K562 (cell line): ENCODE results near the gene SCMH1. TPM values are rescaled to one million over a fixed set of nuclear protein-coding genes. Genes with fewer than 3 reads are reported as not detected.

ENCODE experiments used
- CBX3 ChIP-seq, 2 experiments: IDR thresholded peaks; 1 replicate in 1 of 2; 2 replicates in 1 of 2; pipeline ENCODE4 v1.6.1; 2012; ENCODE audit warnings: inconsistent platforms in 2 of 2, low read length in 2 of 2, borderline replicate concordance in 1 of 2, control low read depth in 1 of 2
- COPS2 ChIP-seq: fragments of 450-650 bp; conservative IDR thresholded peaks from 2 replicates; pipeline ENCODE4 v1.6.1; 2016; ENCODE audit warnings: mild to moderate bottlenecking, moderate library complexity
- CXXC5 ChIP-seq: fragments of 250-450 bp; sonication (Bioruptor Pico); IDR thresholded peaks from 2 replicates; pipeline ENCODE4 v1.8.0; 2022; ENCODE audit warnings: inconsistent platforms, mild to moderate bottlenecking, moderate library complexity
- GABPB2 ChIP-seq: fragments of 250-450 bp; sonication (Bioruptor Pico); conservative IDR thresholded peaks from 2 replicates; pipeline ENCODE4 v1.5.1; 2021; ENCODE audit warnings: mild to moderate bottlenecking
- HDAC1 ChIP-seq, 2 experiments: fragments of 450-650 bp; IDR thresholded peaks; 2 replicates each; pipeline ENCODE4 v1.6.1; 2016 to 2017; ENCODE audit warnings: inconsistent platforms in 1 of 2, mild to moderate bottlenecking in 1 of 2, moderate library complexity in 1 of 2
- HNRNPUL1 ChIP-seq: fragments of 200-400 bp; formaldehyde crosslinking; IDR thresholded peaks from 2 replicates; pipeline ENCODE4 v1.6.1; 2017; ENCODE audit warnings: low read length
- KAT7 ChIP-seq: sonication (generic); formaldehyde crosslinking; IDR thresholded peaks from 2 replicates; pipeline ENCODE4 v1.8.0; 2022; ENCODE audit warnings: missing genetic modification reagents, mild to moderate bottlenecking, borderline replicate concordance
- KDM5B ChIP-seq: fragments of 200-600 bp; sonication (generic); IDR thresholded peaks from 2 replicates; pipeline ENCODE4 v1.6.1; 2012; ENCODE audit warnings: low read depth, mild to moderate bottlenecking, moderate library complexity, low read length, control low read depth, inconsistent platforms; ENCODE audit not compliant: insufficient replicate concordance
- KLF1 ChIP-seq: fragments of 450-650 bp; IDR thresholded peaks from 2 replicates; pipeline ENCODE4 v1.6.1; 2016; ENCODE audit warnings: missing genetic modification characterization, missing compliant biosample characterization
- KLF13 ChIP-seq: fragments of 450-650 bp; IDR thresholded peaks from 2 replicates; pipeline ENCODE4 v1.6.1; 2016; ENCODE audit warnings: missing genetic modification characterization, low read depth, mild to moderate bottlenecking, missing compliant biosample characterization, moderate library complexity, borderline replicate concordance
- MECOM ChIP-seq: fragments of 250-450 bp; sonication (Bioruptor Pico); IDR thresholded peaks from 2 replicates; pipeline ENCODE4 v1.8.0; 2022; ENCODE audit warnings: inconsistent platforms
- NR2C1 ChIP-seq, 2 experiments: fragments of 450-650 bp; IDR thresholded peaks; 2 replicates each; pipeline ENCODE4 v1.6.1; 2017; ENCODE audit warnings: mild to moderate bottlenecking in 2 of 2, antibody characterized with exemption in 1 of 2, inconsistent platforms in 1 of 2, missing compliant biosample characterization in 1 of 2, missing genetic modification characterization in 1 of 2
- RBM14 ChIP-seq: fragments of 200-400 bp; formaldehyde crosslinking; IDR thresholded peaks from 2 replicates; pipeline ENCODE4 v1.6.1; 2018; ENCODE audit warnings: low read depth, mild to moderate bottlenecking, low read length, moderate library complexity, borderline replicate concordance; ENCODE audit not compliant: insufficient read depth
- SRF ChIP-seq, 2 experiments: fragments of 250-450, 450-650 bp in 1 of 2; sonication (Bioruptor Pico) in 1 of 2; sonication (generic) in 1 of 2; formaldehyde crosslinking; IDR thresholded peaks; 2 replicates each; pipeline versions ENCODE4 v1.5.0 to v1.5.1; 2020 to 2022; ENCODE audit warnings: mild to moderate bottlenecking in 1 of 2, missing genetic modification reagents in 1 of 2
- TAF1 ChIP-seq: IDR thresholded peaks from 2 replicates; pipeline ENCODE4 v1.6.1; 2011; ENCODE audit warnings: mild to moderate bottlenecking, low read length, moderate library complexity; ENCODE audit not compliant: insufficient read depth, control insufficient read depth, severe bottlenecking; ENCODE audit errors: extremely low read depth
- TCF7 ChIP-seq: sonication (generic); IDR thresholded peaks from 2 replicates; pipeline ENCODE4 v1.6.1; 2016; ENCODE audit warnings: antibody characterized with exemption, borderline replicate concordance
- ZNF431 ChIP-seq: sonication (generic); formaldehyde crosslinking; IDR thresholded peaks from 2 replicates; pipeline ENCODE4 v1.8.0; 2022; ENCODE audit warnings: mild to moderate bottlenecking, missing genetic modification reagents
- polyA plus RNA-seq, 8 experiments: library from polyadenylated mRNA; depleted of rRNA in 4 of 8; stranded (reverse) in 5 of 8; unstranded in 3 of 8; fragments of >200 nt; fragmentation: Nextera tagmentation in 2 of 8; fragmentation: Illumina TruSeq in 1 of 8; extraction: Ambion mirVana in 2 of 8; extraction: Trizol in 1 of 8; gene quantifications; 2 replicates each; pipeline versions ENCODE4 v1.2.1 to v1.2.3, GENCODE V29; 2011 to 2014; ENCODE audit warnings: inconsistent platforms in 1 of 8, missing spikeins in 1 of 8
- total RNA-seq, 7 experiments: library from RNA; depleted of rRNA in 6 of 7; stranded (reverse); fragments of >200 nt in 6 of 7; fragmentation: Illumina TruSeq in 2 of 7; extraction: Trizol in 2 of 7; gene quantifications; 2 replicates each; pipeline versions ENCODE4 v1.2.1 to v1.2.3, GENCODE V29; 2011 to 2021; ENCODE audit warnings: low replicate concordance in 1 of 7
- TF ChIP-seq, protein P1 (sequence below): fragments of 450-650 bp; IDR thresholded peaks from 2 replicates; pipeline ENCODE4 v1.6.1; 2016; ENCODE audit warnings: missing biosample characterization, missing genetic modification characterization
- TF ChIP-seq, protein P2 (sequence below): fragments of 450-650 bp; IDR thresholded peaks from 2 replicates; pipeline ENCODE4 v1.7.0; 2016; ENCODE audit warnings: borderline replicate concordance
- TF ChIP-seq, protein P3 (sequence below): fragments of 450-650 bp; IDR thresholded peaks from 2 replicates; pipeline ENCODE4 v1.6.1; 2014; ENCODE audit warnings: low read depth, mild to moderate bottlenecking, moderate library complexity, borderline replicate concordance

The SCMH1 gene
- total and polyA plus RNA-seq, 9 of the 15 experiments (the other 6 are each of a cell fraction or from before 2014, with no cell fraction given): 8.5 to 37.0 (median 26.8) TPM

DNA sequence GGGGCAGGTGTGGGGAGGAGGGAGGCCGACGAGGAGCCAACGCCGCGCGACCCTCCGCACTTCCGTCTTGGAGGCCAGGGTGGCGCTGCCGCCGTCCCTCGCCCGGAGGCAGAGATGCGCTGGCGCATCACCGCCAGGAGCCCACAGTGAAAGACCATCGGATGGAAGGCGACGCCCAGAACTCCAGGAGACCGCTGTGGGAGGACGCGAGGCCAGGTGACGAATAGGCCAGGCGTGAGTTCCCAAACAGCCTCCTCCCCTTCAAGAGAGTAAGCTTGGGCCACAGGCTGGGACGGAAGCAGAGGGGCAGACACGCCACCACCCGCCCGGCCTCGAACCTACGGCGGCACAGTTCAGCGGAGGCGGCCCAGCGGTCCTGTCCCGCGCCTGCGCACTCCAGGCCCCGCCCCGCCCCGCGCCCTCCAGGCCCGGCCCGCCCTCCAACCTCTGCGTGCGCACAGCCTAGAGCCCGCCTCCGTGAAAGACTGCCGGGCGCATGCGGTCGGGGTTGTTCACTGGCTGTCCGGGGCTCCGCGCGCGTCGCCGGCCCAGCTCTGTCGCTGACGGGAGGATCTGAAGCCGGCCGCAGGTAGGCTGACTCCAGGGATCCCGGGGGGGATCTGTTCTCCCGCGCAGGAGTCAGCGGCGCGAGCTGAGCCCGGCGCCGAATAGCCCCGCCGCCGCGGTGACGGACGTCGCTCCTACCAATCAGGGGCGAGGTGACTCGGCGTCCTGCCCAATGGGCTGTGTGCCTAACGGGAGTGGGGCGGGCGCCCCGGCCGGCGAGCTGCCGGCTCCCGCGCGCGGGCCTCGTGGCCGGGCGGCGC is 262.7 kb downstream of the SCMH1 start, which contains the start of gene CTPS1 (continued):
- TF ChIP-seq MECOM (CRISPR knock-in tag) (no peak; the same call in 1 of the 2 replicates), SRF (CRISPR knock-in tag; IDR thresholded peaks at IDR 0.05) (no peak), GABPB2 (no peak), RBM14 (no peak), KLF1 (tag) (no peak; the same call in 1 of the 2 replicates), COPS2 (no peak), NR2C1 (IDR thresholded peaks at IDR 0.05) (no peak), NR2C1 (tag; IDR thresholded peaks at IDR 0.05) (no peak), TAF1 (peak; percentile 80), HNRNPUL1 (no peak), KLF13 (no peak), CBX3 (IDR thresholded peaks at IDR 0.05; ENCODE audit: borderline replicate concordance in 1 of 2, low read length in 2 of 2) (peak in 1 of 2 experiments; percentile 60; a peak in 1 of 3 replicates), KAT7 (CRISPR knock-in tag) (peak; percentile 80), CXXC5 (CRISPR knock-in tag) (peak; percentile 91; the same call in 1 of the 2 replicates), KDM5B (peak; percentile 51), ZNF431 (CRISPR knock-in tag) (no peak), HDAC1 (IDR thresholded peaks at IDR 0.05) (peak in 1 of 2 experiments; percentile 69; a peak in 2 of 4 replicates), TCF7 (0 out of 2 replicates have a peak, but pooled peaks have one; percentile 7)
- TF ChIP-seq, protein P1, sequence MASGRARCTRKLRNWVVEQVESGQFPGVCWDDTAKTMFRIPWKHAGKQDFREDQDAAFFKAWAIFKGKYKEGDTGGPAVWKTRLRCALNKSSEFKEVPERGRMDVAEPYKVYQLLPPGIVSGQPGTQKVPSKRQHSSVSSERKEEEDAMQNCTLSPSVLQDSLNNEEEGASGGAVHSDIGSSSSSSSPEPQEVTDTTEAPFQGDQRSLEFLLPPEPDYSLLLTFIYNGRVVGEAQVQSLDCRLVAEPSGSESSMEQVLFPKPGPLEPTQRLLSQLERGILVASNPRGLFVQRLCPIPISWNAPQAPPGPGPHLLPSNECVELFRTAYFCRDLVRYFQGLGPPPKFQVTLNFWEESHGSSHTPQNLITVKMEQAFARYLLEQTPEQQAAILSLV: no peak
- TF ChIP-seq, protein P2, sequence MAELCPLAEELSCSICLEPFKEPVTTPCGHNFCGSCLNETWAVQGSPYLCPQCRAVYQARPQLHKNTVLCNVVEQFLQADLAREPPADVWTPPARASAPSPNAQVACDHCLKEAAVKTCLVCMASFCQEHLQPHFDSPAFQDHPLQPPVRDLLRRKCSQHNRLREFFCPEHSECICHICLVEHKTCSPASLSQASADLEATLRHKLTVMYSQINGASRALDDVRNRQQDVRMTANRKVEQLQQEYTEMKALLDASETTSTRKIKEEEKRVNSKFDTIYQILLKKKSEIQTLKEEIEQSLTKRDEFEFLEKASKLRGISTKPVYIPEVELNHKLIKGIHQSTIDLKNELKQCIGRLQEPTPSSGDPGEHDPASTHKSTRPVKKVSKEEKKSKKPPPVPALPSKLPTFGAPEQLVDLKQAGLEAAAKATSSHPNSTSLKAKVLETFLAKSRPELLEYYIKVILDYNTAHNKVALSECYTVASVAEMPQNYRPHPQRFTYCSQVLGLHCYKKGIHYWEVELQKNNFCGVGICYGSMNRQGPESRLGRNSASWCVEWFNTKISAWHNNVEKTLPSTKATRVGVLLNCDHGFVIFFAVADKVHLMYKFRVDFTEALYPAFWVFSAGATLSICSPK: no peak
- TF ChIP-seq, protein P3, sequence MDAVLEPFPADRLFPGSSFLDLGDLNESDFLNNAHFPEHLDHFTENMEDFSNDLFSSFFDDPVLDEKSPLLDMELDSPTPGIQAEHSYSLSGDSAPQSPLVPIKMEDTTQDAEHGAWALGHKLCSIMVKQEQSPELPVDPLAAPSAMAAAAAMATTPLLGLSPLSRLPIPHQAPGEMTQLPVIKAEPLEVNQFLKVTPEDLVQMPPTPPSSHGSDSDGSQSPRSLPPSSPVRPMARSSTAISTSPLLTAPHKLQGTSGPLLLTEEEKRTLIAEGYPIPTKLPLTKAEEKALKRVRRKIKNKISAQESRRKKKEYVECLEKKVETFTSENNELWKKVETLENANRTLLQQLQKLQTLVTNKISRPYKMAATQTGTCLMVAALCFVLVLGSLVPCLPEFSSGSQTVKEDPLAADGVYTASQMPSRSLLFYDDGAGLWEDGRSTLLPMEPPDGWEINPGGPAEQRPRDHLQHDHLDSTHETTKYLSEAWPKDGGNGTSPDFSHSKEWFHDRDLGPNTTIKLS: peak; percentile 70; the same call in 1 of the 2 replicates
